Iris pigment epithelial cell (primary cell): Measurements from ENCODE around the gene LSM7.

Experiments
- DNase-seq: peaks from one replicate; pipeline ENCODE4 v3.0.0-alpha.2; 2011; ENCODE audit warnings: low read depth

The LSM7 gene

GRCh38 chr19:2328401-2329148 is at the start of gene LSM7, which contains the start of gene SPPL2B:
Gene LSM7, minus strand, starts transcription at chr19:2328586. Its CDS starts 20 bp downstream, at chr19:2328566.
Gene SPPL2B, plus strand, starts transcription at chr19:2328684. Its CDS starts 26 bp downstream, at chr19:2328710.
- DNase-seq, result peak; percentile 80

- DNase-seq, result no peak
Measured at GRCh38 chr19:2376784-2377519, 48.6 kb upstream of the LSM7 start.

GRCh38 chr19:2375353-2376121 is 47.2 kb upstream of the LSM7 start:
- peak; percentile 9 for DNase-seq

GRCh38 chr19:2374808-2375207 is 46.4 kb upstream of the LSM7 start:
- DNase-seq, result no peak

- DNase-seq, result no peak
Measured at GRCh38 chr19:2372076-2372612, 43.8 kb upstream of the LSM7 start.

- DNase-seq, result peak; percentile 17
Measured at GRCh38 chr19:2371656-2372055, 43.3 kb upstream of the LSM7 start.

GRCh38 chr19:2365201-2365970 is 37.0 kb upstream of the LSM7 start:
- DNase-seq, result no peak

- DNase-seq, result no peak
Measured at GRCh38 chr19:2363419-2363818, 35.0 kb upstream of the LSM7 start.

GRCh38 chr19:2362970-2363300 is 34.5 kb upstream of the LSM7 start:
- DNase-seq, result no peak

GRCh38 chr19:2362046-2362969 is 33.9 kb upstream of the LSM7 start:
- no peak for DNase-seq

GRCh38 chr19:2361246-2362045 is 33.1 kb upstream of the LSM7 start:
- DNase-seq, result no peak

GRCh38 chr19:2360833-2361232 is 32.4 kb upstream of the LSM7 start:
- no peak for DNase-seq

GRCh38 chr19:2359992-2360685 is 31.8 kb upstream of the LSM7 start, which contains the start of gene TMPRSS9:
Gene TMPRSS9, plus strand, starts transcription at chr19:2360265. Its CDS starts 29,521 bp downstream, at chr19:2389786.
- no peak for DNase-seq

GRCh38 chr19:2358548-2359173 is 30.3 kb upstream of the LSM7 start:
- DNase-seq, result no peak

- DNase-seq, result no peak
Measured at GRCh38 chr19:2357279-2358206, 29.2 kb upstream of the LSM7 start.

GRCh38 chr19:2356036-2356646 is 27.8 kb upstream of the LSM7 start:
- no peak for DNase-seq
